Posterior vena cava (tissue), 2 donors: ENCODE data around the gene TKTL1. TPM values are rescaled to one million over a fixed set of nuclear protein-coding genes. Genes with fewer than 3 reads are reported as not detected.
"Not testable (repeated sequence)": the region's sequence is repeated elsewhere in the genome, so short reads cannot be mapped to it uniquely, and the experiment has no call there.

ENCODE experiments used
- DNase-seq: peaks from one replicate; pipeline ENCODE4 v3.0.0-alpha.2; 2020; ENCODE audit warnings: low spot score
- intact Hi-C, 2 donors: fragments of 100-400 bp; cut with DNase I; formaldehyde crosslinking; loops; one replicate each; pipeline versions ENCODE4 v1.14.1 to v1.14.2; 2022 to 2023
- total RNA-seq, 2 donors: library from RNA; stranded (reverse); fragmentation: NEBNext Ultra II Directional; extraction: Animal tissue kit (Norgen Biotek cat#: 25700); gene quantifications; one replicate each; pipeline ENCODE4 v1.2.1, GENCODE V29; 2021
- donor health status: DM: yes; HTN: yes; CAD: no.
- donor health status: DM: yes; HTN: yes; CAD: no.

The TKTL1 gene
- total RNA-seq, 2 donors from 2014 or later = 0.29 to 0.46 TPM

GRCh38 chrX:154334496-154334895 is 38.9 kb downstream of the TKTL1 start:
- intact Hi-C loops = no loop called here
- DNase-seq = no peak

- intact Hi-C loops = not testable (repeated sequence)
- peak; percentile 36 for DNase-seq
Observed at GRCh38 chrX:154341399-154342298, 46.1 kb downstream of the TKTL1 start.

GRCh38 chrX:154343063-154343462 is 47.5 kb downstream of the TKTL1 start:
- DNase-seq, intact Hi-C loops: not testable (repeated sequence)

GRCh38 chrX:154343620-154344019 is 48.0 kb downstream of the TKTL1 start:
- DNase-seq, intact Hi-C loops: not testable (repeated sequence)

- DNase-seq = no peak
- intact Hi-C loops = no loop called here
Observed at GRCh38 chrX:154348114-154348531, 52.5 kb downstream of the TKTL1 start.

- peak; percentile 81 for DNase-seq
- intact Hi-C loops = no loop called here
Observed at GRCh38 chrX:154348646-154349358, 53.2 kb downstream of the TKTL1 start.

GRCh38 chrX:154349359-154349935 is 53.9 kb downstream of the TKTL1 start:
- intact Hi-C loops = no loop called here
- DNase-seq = no peak

GRCh38 chrX:154349979-154350378 is 54.4 kb downstream of the TKTL1 start:
- no peak for DNase-seq
- intact Hi-C loops = no loop called here

GRCh38 chrX:154350429-154351182 is 55.0 kb downstream of the TKTL1 start:
- intact Hi-C loops = no loop called here
- no peak for DNase-seq

GRCh38 chrX:154351183-154352011 is 55.8 kb downstream of the TKTL1 start:
- no peak for DNase-seq
- intact Hi-C loops = no loop called here

GRCh38 chrX:154352012-154352401 is 56.4 kb downstream of the TKTL1 start:
- intact Hi-C loops = no loop called here
- no peak for DNase-seq

- intact Hi-C loops = no loop called here
- DNase-seq = no peak
Observed at GRCh38 chrX:154352466-154352865, 56.9 kb downstream of the TKTL1 start.

- DNase-seq = no peak
- intact Hi-C loops = no loop called here
Observed at GRCh38 chrX:154353172-154353843, 57.7 kb downstream of the TKTL1 start.

GRCh38 chrX:154354013-154354412 is 58.4 kb downstream of the TKTL1 start:
- intact Hi-C loops = no loop called here
- no peak for DNase-seq

- DNase-seq = no peak
- intact Hi-C loops = no loop called here
Observed at GRCh38 chrX:154354516-154354915, 58.9 kb downstream of the TKTL1 start.

- DNase-seq = no peak
- intact Hi-C loops = no loop called here
Observed at GRCh38 chrX:154355094-154355775, 59.6 kb downstream of the TKTL1 start.

GRCh38 chrX:154355776-154356140 is 60.2 kb downstream of the TKTL1 start:
- intact Hi-C loops = no loop called here
- DNase-seq = no peak

- intact Hi-C loops = no loop called here
- no peak for DNase-seq
Observed at GRCh38 chrX:154356596-154356995, 61.0 kb downstream of the TKTL1 start.
